ENCODE measurements around the gene KIAA0930.

GRCh38 chr22:45201678-45202332 is 38.9 kb downstream of the KIAA0930 start:
- TF ChIP-seq EZH2phosphoT487 (IDR thresholded peaks at IDR 0.05; ENCODE audit: insufficient read depth, low read depth): no peak
- TF ChIP-seq EZH2 (IDR thresholded peaks at IDR 0.05; ENCODE audit: insufficient read depth, poor library complexity, severe bottlenecking): no peak

Measured in GM23248 (cell line).